WERI-Rb-1 (cell line): ENCODE measurements around the gene SHISA7.

ENCODE experiments used
- DNase-seq: peaks from one replicate; pipeline ENCODE4 v3.0.0-alpha.2; 2020
- H3K27ac ChIP-seq: fragments of 250-450 bp; sonication (Bioruptor Pico); 2 replicates; pipeline ENCODE4 v1.5.1; 2020; ENCODE audit warnings: mild to moderate bottlenecking, moderate library complexity
- H3K27me3 ChIP-seq: fragments of 250-450 bp; sonication (Bioruptor Pico); 2 replicates; pipeline ENCODE4 v1.5.1; 2021; ENCODE audit warnings: mild to moderate bottlenecking, low read depth, moderate library complexity; ENCODE audit not compliant: insufficient read depth, severe bottlenecking
- H3K36me3 ChIP-seq: fragments of 250-450 bp; sonication (Bioruptor Pico); 2 replicates; pipeline ENCODE4 v1.5.1; 2020; ENCODE audit warnings: mild to moderate bottlenecking, moderate library complexity
- H3K4me3 ChIP-seq: 2 replicates; pipeline ENCODE4 v1.5.1; 2011; ENCODE audit warnings: low read depth, mild to moderate bottlenecking, control low read depth, low read length
- H3K9me3 ChIP-seq: fragments of 250-450 bp; sonication (Bioruptor Pico); 2 replicates; pipeline ENCODE4 v1.5.1; 2021; ENCODE audit warnings: mild to moderate bottlenecking, moderate library complexity; ENCODE audit not compliant: severe bottlenecking
- TF ChIP-seq, protein P1 (sequence below): IDR thresholded peaks from 2 replicates; pipeline ENCODE4 v1.5.1; 2011; ENCODE audit warnings: low read depth, mild to moderate bottlenecking, control low read depth, inconsistent platforms, low read length

Gene SHISA7

GRCh38 chr19:55390461-55390880 is 52.6 kb downstream of the SHISA7 start:
- peaks cover 57% of the 10 kb centered on the region for H3K36me3 ChIP-seq
- H3K27ac ChIP-seq: peak overlapping the region; percentile 30
- peak; percentile 80 for DNase-seq
- TF ChIP-seq, protein P1, sequence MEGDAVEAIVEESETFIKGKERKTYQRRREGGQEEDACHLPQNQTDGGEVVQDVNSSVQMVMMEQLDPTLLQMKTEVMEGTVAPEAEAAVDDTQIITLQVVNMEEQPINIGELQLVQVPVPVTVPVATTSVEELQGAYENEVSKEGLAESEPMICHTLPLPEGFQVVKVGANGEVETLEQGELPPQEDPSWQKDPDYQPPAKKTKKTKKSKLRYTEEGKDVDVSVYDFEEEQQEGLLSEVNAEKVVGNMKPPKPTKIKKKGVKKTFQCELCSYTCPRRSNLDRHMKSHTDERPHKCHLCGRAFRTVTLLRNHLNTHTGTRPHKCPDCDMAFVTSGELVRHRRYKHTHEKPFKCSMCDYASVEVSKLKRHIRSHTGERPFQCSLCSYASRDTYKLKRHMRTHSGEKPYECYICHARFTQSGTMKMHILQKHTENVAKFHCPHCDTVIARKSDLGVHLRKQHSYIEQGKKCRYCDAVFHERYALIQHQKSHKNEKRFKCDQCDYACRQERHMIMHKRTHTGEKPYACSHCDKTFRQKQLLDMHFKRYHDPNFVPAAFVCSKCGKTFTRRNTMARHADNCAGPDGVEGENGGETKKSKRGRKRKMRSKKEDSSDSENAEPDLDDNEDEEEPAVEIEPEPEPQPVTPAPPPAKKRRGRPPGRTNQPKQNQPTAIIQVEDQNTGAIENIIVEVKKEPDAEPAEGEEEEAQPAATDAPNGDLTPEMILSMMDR: no peak
- H3K9me3 ChIP-seq: no peaks in the 10 kb centered on the region
- H3K27me3 ChIP-seq: no peaks in the 10 kb centered on the region
- no peak overlapping the region for H3K4me3 ChIP-seq

DNA sequence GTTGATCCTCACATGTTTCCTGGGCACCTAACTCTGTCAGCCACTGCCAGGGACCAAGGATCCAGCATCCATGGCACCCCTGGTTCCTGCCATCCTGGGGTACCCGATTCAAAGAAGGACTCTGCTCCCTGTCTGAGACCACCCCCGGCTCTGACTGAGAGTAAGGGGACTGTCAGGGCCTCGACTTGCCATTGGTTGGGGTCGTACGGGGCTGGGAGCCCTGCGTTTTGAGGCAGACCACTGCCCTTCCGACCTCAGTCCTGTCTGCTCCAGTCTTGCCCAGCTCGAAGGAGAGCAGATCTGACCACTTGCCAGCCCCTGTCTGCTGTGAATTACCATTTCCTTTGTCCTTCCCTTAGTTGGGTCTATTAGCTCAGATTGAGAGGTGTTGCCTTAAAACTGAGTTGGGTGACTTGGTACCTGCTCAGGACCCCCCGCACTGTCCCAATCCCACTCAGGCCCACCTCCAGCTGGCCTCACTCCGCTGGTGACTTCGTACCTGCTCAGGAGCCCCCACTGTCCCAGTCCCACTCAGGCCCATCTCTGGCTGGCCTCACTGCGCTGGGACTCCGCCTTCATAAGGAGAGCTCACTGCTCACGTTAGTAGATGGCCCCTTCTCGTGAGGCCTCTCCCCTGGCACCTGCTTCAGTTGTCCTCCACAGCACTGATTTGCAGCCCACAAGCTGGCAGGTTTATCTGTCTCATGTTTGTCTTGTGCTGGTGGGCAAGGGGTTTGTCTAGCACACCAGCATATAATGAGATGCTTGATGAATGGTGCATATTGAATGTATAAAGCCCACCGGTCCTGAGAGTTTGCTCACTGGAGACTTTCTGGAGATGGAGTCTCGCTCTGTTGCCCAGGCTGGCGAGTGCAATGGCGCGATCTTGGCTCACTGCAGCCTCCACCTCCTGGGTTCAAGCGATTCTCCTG is 53.4 kb downstream of the SHISA7 start:
- Histone ChIP-seq H3K36me3 (peaks cover 57% of the 10 kb centered on the region), H3K27ac (no peak overlapping the region; the same call in 1 of the 2 replicates), H3K27me3 (no peaks in the 10 kb centered on the region), H3K9me3 (no peaks in the 10 kb centered on the region), H3K4me3 (no peak overlapping the region)
- TF ChIP-seq, protein P1: no peak
- DNase-seq: no peak

GRCh38 chr19:55387736-55388497 is 55.2 kb downstream of the SHISA7 start:
- H3K4me3 ChIP-seq: no peak overlapping the region
- peaks cover 57% of the 10 kb centered on the region for H3K36me3 ChIP-seq
- DNase-seq: no peak
- H3K9me3 ChIP-seq: no peaks in the 10 kb centered on the region
- TF ChIP-seq, protein P1: no peak
- H3K27ac ChIP-seq: no peak overlapping the region
- H3K27me3 ChIP-seq: no peaks in the 10 kb centered on the region

- H3K27ac ChIP-seq: peak overlapping the region; percentile 79
These were observed 56.6 kb downstream of the SHISA7 start for GRCh38 chr19:55386493-55386971.

DNA sequence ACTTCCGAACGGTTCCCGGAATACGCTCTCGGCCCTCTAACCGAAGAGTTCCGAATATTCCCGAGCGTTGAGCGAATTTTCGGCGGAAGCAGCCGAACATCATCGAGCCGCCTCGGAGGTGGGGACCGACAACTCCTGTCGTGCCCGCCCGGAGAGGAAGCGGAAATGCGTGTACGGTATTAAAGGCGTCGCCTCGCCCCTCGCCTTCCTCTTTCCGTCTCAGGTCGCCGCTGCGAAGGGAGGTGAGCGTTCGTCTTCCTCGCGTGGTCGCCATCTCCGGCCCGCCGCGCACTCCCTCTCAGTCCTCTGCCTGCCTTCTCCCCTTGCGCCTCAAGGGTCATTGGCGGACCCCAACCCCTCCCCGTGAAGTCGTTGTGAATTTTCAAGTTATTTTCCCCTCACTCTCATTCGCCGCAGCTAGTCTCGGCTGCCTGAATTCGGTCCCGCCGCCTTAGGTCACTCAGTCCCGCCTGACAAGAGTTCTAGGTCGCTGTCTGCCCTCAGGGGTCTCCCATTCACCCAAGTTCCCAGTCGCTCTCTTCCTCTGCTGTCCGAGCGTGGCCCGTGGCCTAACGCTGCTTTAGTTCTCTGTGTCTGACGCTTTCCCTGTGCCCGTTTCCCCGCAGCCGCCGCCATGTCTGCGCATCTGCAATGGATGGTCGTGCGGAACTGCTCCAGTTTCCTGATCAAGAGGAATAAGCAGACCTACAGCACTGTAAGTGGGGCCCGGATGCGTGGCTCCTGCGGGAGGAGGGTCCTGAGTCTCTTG is 57.2 kb downstream of the SHISA7 start, which contains the start of gene RPL28:
RPL28 (plus strand) TSS at position 209 of the 769 bp plus-strand sequence; CDS start at position 635, 426 bp downstream.
- TF ChIP-seq, protein P1: no peak
- Histone ChIP-seq H3K36me3 (peaks cover 46% of the 10 kb centered on the region), H3K27ac (peak within 1 kb of the TSS; percentile 79), H3K27me3 (no peaks in the 10 kb centered on the region), H3K9me3 (no peaks in the 10 kb centered on the region), H3K4me3 (peak within 1 kb of the TSS; percentile 85)
- DNase-seq: peak; percentile 97

More at GRCh38 chr19:55386493-55386971, 56.6 kb downstream of the SHISA7 start:
- TF ChIP-seq, protein P1: no peak
- no peaks in the 10 kb centered on the region for H3K27me3 ChIP-seq
- peak overlapping the region; percentile 85 for H3K4me3 ChIP-seq
- DNase-seq: no peak
- no peaks in the 10 kb centered on the region for H3K9me3 ChIP-seq
- H3K36me3 ChIP-seq: peaks cover 52% of the 10 kb centered on the region
